ENCODE measurements around the gene IGSF9B.

Gene IGSF9B

GRCh38 chr11:133987171-133987570, 30.4 kb upstream of the IGSF9B start:
- TF ChIP-seq CTCF (IDR thresholded peaks at IDR 0.05) = no peak

GRCh38 chr11:133985981-133986944, 29.5 kb upstream of the IGSF9B start:
- no peak for TF ChIP-seq CTCF (IDR thresholded peaks at IDR 0.05)

- TF ChIP-seq CTCF (IDR thresholded peaks at IDR 0.05) = no peak
These were observed 28.1 kb upstream of the IGSF9B start for GRCh38 chr11:133984828-133985227.

- TF ChIP-seq CTCF (IDR thresholded peaks at IDR 0.05) = no peak
These were observed 27.0 kb upstream of the IGSF9B start for GRCh38 chr11:133983660-133984316.

- TF ChIP-seq CTCF (IDR thresholded peaks at IDR 0.05) = no peak
These were observed 26.1 kb upstream of the IGSF9B start for GRCh38 chr11:133982876-133983275.

- TF ChIP-seq CTCF (IDR thresholded peaks at IDR 0.05) = no peak
These were observed 25.4 kb upstream of the IGSF9B start for GRCh38 chr11:133982151-133982550.

GRCh38 chr11:133981156-133981555, 24.4 kb upstream of the IGSF9B start:
- no peak for TF ChIP-seq CTCF (IDR thresholded peaks at IDR 0.05)

All from LNCAP (cell line).